GM12878 (cell line): ENCODE measurements around the gene GUCA1A. TPM values are rescaled to one million over a fixed set of nuclear protein-coding genes. Genes with fewer than 3 reads are reported as not detected.

ENCODE experiments used
- BCL11A ChIP-seq: IDR thresholded peaks from 2 replicates; pipeline ENCODE4 v1.6.1; 2011; ENCODE audit warnings: low read depth, low read length
- CHD2 ChIP-seq: IDR thresholded peaks from 2 replicates; pipeline ENCODE4 v1.6.1; 2011; ENCODE audit warnings: low read depth, low read length, improper control_type of control experiment, borderline replicate concordance
- CREM ChIP-seq: IDR thresholded peaks from 2 replicates; pipeline ENCODE4 v1.6.1; 2014; ENCODE audit warnings: antibody characterized with exemption, low read depth
- EED ChIP-seq: sonication (generic); IDR thresholded peaks from 2 replicates; pipeline ENCODE4 v1.6.1; 2016; ENCODE audit warnings: antibody characterized with exemption, low read depth
- ESRRA ChIP-seq: IDR thresholded peaks from 2 replicates; pipeline ENCODE4 v1.6.1; 2012; ENCODE audit warnings: mild to moderate bottlenecking, low read length, improper control_type of control experiment
- FOS ChIP-seq: IDR thresholded peaks from 3 replicates; pipeline ENCODE4 v1.6.1; 2011; ENCODE audit warnings: borderline replicate concordance; ENCODE audit not compliant: insufficient read length; ENCODE audit errors: extremely low read depth
- IKZF2 ChIP-seq, 2 experiments: fragments of 450-650 bp; IDR thresholded peaks; 2 replicates each; pipeline ENCODE4 v1.6.1; 2017; ENCODE audit warnings: mild to moderate bottlenecking in 2 of 2, moderate library complexity in 2 of 2
- IRF5 ChIP-seq: fragments of 450-650 bp; IDR thresholded peaks from 2 replicates; pipeline ENCODE4 v1.6.1; 2017; ENCODE audit warnings: borderline replicate concordance
- MTA2 ChIP-seq: fragments of 450-650 bp; IDR thresholded peaks from 2 replicates; pipeline ENCODE4 v1.6.1; 2016; ENCODE audit warnings: low read depth, mild to moderate bottlenecking, moderate library complexity
- NFIC ChIP-seq: IDR thresholded peaks from 2 replicates; pipeline ENCODE4 v1.6.1; 2012; ENCODE audit warnings: low read depth, mild to moderate bottlenecking, inconsistent platforms, low read length, moderate library complexity
- NR2F1 ChIP-seq: fragments of 450-650 bp; conservative IDR thresholded peaks from 2 replicates; pipeline ENCODE4 v1.6.1; 2017; ENCODE audit warnings: mild to moderate bottlenecking
- PBX3 ChIP-seq: IDR thresholded peaks from 2 replicates; pipeline ENCODE4 v1.6.1; 2011; ENCODE audit warnings: mild to moderate bottlenecking, low read depth, low read length, moderate library complexity; ENCODE audit not compliant: insufficient replicate concordance
- PKNOX1 ChIP-seq: fragments of 450-650 bp; IDR thresholded peaks from 2 replicates; pipeline ENCODE4 v1.6.1; 2016; ENCODE audit warnings: mild to moderate bottlenecking
- RAD21 ChIP-seq: IDR thresholded peaks from 2 replicates; pipeline ENCODE4 v1.6.1; 2011; ENCODE audit warnings: mild to moderate bottlenecking, low read depth, low read length, moderate library complexity; ENCODE audit not compliant: insufficient read depth
- STAT3 ChIP-seq: IDR thresholded peaks from 2 replicates; pipeline ENCODE4 v1.6.1; 2011; ENCODE audit warnings: low read depth, low read length, improper control_type of control experiment
- TBL1XR1 ChIP-seq: IDR thresholded peaks from 2 replicates; pipeline ENCODE4 v1.6.1; 2012; ENCODE audit warnings: low read depth, low read length, improper control_type of control experiment
- ZNF207 ChIP-seq: fragments of 450-650 bp; IDR thresholded peaks from 2 replicates; pipeline ENCODE4 v1.6.1; 2014; ENCODE audit warnings: antibody characterized with exemption, mild to moderate bottlenecking, borderline replicate concordance
- ZNF274 ChIP-seq: IDR thresholded peaks from one replicate; pipeline ENCODE4 v1.8.0; 2011; ENCODE audit not compliant: insufficient read length, insufficient read depth
- ZZZ3 ChIP-seq: IDR thresholded peaks from 2 replicates; pipeline ENCODE4 v1.6.1; 2011; ENCODE audit warnings: low read depth; ENCODE audit not compliant: control insufficient read depth, insufficient read length
- polyA plus RNA-seq, 11 experiments: library from polyadenylated mRNA; depleted of rRNA in 4 of 11; unstranded in 6 of 11; stranded (reverse) in 5 of 11; fragments of >200 nt; fragmentation: Nextera tagmentation in 4 of 11; fragmentation: Illumina TruSeq in 1 of 11; extraction: Ambion mirVana in 4 of 11; extraction: Trizol in 1 of 11; gene quantifications; 1 replicate in 1 of 11; 2 replicates in 10 of 11; pipeline versions ENCODE4 v1.2.1 to v1.2.3, GENCODE V29; 2011 to 2016; ENCODE audit warnings: inconsistent platforms in 2 of 11, missing spikeins in 2 of 11, low read depth in 1 of 11
- total RNA-seq, 4 experiments: library from RNA; depleted of rRNA in 3 of 4; stranded (reverse); fragments of >200 nt in 3 of 4; fragmentation: Illumina TruSeq in 1 of 4; extraction: Trizol in 1 of 4; gene quantifications; 2 replicates each; pipeline versions ENCODE4 v1.2.1 to v1.2.3, GENCODE V29; 2013 to 2021
- TF ChIP-seq, protein P1 (sequence below): IDR thresholded peaks from 2 replicates; pipeline ENCODE4 v1.6.1; 2012; ENCODE audit warnings: low read length, inconsistent platforms
- TF ChIP-seq, protein P2 (sequence below): IDR thresholded peaks from 2 replicates; pipeline ENCODE4 v1.6.1; 2011; ENCODE audit warnings: low read depth, low read length, improper control_type of control experiment, borderline replicate concordance

The GUCA1A gene
- total and polyA plus RNA-seq, 10 of the 15 experiments (the other 5 are each of a cell fraction or from before 2014, with no cell fraction given): not detected

DNA sequence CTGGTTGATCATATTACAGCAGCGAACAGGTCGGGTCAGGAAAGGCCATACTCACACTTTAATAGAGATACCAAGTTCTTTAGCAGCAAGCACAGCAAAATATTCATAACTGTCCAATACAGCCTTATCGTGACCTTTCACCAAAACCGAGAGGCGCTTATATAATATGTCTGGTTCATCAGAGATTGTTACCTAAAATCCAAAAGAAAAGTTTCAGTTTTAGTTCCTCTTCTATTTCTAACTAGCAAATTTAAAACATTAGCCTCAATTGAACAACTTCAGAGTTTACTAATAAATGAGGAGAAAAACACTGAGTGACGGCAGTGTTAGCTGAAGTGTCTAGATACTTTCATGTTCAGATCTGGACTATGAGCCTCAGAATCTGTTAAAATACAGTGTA is 38.6 kb downstream of the GUCA1A start (continued):
- TF ChIP-seq, protein P1, sequence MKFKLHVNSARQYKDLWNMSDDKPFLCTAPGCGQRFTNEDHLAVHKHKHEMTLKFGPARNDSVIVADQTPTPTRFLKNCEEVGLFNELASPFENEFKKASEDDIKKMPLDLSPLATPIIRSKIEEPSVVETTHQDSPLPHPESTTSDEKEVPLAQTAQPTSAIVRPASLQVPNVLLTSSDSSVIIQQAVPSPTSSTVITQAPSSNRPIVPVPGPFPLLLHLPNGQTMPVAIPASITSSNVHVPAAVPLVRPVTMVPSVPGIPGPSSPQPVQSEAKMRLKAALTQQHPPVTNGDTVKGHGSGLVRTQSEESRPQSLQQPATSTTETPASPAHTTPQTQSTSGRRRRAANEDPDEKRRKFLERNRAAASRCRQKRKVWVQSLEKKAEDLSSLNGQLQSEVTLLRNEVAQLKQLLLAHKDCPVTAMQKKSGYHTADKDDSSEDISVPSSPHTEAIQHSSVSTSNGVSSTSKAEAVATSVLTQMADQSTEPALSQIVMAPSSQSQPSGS: 0 out of 2 replicates have a peak, but pooled peaks have one; percentile 39
- no peak for TF ChIP-seq EED
- TF ChIP-seq MTA2: peak; percentile 62; the same call in 1 of the 2 replicates
- TF ChIP-seq TBL1XR1: no peak
- TF ChIP-seq ZNF207: no peak
- no peak for TF ChIP-seq FOS
- no peak for TF ChIP-seq CHD2
- TF ChIP-seq RAD21: no peak
- no peak for TF ChIP-seq STAT3
- peak; percentile 78 for TF ChIP-seq NR2F1
- TF ChIP-seq PBX3: no peak
- TF ChIP-seq, protein P2, sequence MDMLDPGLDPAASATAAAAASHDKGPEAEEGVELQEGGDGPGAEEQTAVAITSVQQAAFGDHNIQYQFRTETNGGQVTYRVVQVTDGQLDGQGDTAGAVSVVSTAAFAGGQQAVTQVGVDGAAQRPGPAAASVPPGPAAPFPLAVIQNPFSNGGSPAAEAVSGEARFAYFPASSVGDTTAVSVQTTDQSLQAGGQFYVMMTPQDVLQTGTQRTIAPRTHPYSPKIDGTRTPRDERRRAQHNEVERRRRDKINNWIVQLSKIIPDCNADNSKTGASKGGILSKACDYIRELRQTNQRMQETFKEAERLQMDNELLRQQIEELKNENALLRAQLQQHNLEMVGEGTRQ: no peak
- TF ChIP-seq ZZZ3: no peak
- no peak for TF ChIP-seq CREM
- no peak for TF ChIP-seq BCL11A
- no peak for TF ChIP-seq ZNF274
- TF ChIP-seq ESRRA: no peak
- TF ChIP-seq PKNOX1: peak; percentile 69; the same call in 1 of the 2 replicates
- no peak; a peak in 1 of 4 replicates for TF ChIP-seq IKZF2 (IDR thresholded peaks at IDR 0.05)
- TF ChIP-seq NFIC: 0 out of 2 replicates have a peak, but pooled peaks have one; percentile 54
- TF ChIP-seq IRF5: no peak
